ENCODE results near the gene EML5. TPM values are rescaled to one million over a fixed set of nuclear protein-coding genes. Genes with fewer than 3 reads are reported as not detected.
A peak's percentile ranks its signal among the peaks of the same experiment; 100 is the strongest.

The EML5 gene
- total RNA-seq, 2 donors from 2014 or later = 4.9 to 15.3 TPM

GRCh38 chr14:88618476-88618875 lies 174.3 kb downstream of the EML5 start:
- H3K27me3 Mint-ChIP-seq (ENCODE audit: low read depth) = no peaks in the 10 kb centered on the region
- H3K27ac Mint-ChIP-seq = no peak overlapping the region
- peaks cover 0 to 12% of the 10 kb centered on the region in 2 donors for H3K36me3 Mint-ChIP-seq (ENCODE audit: insufficient read depth in 2 of 2)
- no peak overlapping the region for H3K4me3 Mint-ChIP-seq
- H3K9me3 Mint-ChIP-seq = no peaks in the 10 kb centered on the region
- DNase-seq (no peak), ATAC-seq (replicated peaks in 1 of 2) (no peak)
- peaks cover 2% of the 10 kb centered on the region for H3K4me1 Mint-ChIP-seq (ENCODE audit: low read depth)

GRCh38 chr14:88617479-88617878 lies 175.3 kb downstream of the EML5 start:
- Mint-ChIP-seq H3K36me3 (ENCODE audit: insufficient read depth in 2 of 2) (peaks cover 1 to 14% of the 10 kb centered on the region in 2 donors), H3K4me1 (ENCODE audit: low read depth) (peaks cover 4% of the 10 kb centered on the region), H3K9me3 (no peaks in the 10 kb centered on the region), H3K27ac (no peak overlapping the region), H3K27me3 (ENCODE audit: low read depth) (no peaks in the 10 kb centered on the region), H3K4me3 (no peak overlapping the region)
- ATAC-seq (replicated peaks in 1 of 2) (no peak), DNase-seq (no peak)

- H3K36me3 Mint-ChIP-seq (ENCODE audit: insufficient read depth in 2 of 2) = peaks cover 1 to 17% of the 10 kb centered on the region in 2 donors
- H3K27ac Mint-ChIP-seq = no peak overlapping the region
- H3K27me3 Mint-ChIP-seq (ENCODE audit: low read depth) = no peaks in the 10 kb centered on the region
- H3K4me1 Mint-ChIP-seq (ENCODE audit: low read depth) = peaks cover 7% of the 10 kb centered on the region
- no peaks in the 10 kb centered on the region for H3K9me3 Mint-ChIP-seq
- no peak overlapping the region for H3K4me3 Mint-ChIP-seq
- DNase-seq (no peak), ATAC-seq (replicated peaks in 1 of 2) (no peak)
Measured at GRCh38 chr14:88616697-88617096, 176.1 kb downstream of the EML5 start.

GRCh38 chr14:88614218-88614907 lies 178.4 kb downstream of the EML5 start:
- H3K27me3 Mint-ChIP-seq (ENCODE audit: low read depth) = no peaks in the 10 kb centered on the region
- H3K9me3 Mint-ChIP-seq = no peaks in the 10 kb centered on the region
- peaks cover 1 to 25% of the 10 kb centered on the region in 2 donors for H3K36me3 Mint-ChIP-seq (ENCODE audit: insufficient read depth in 2 of 2)
- ATAC-seq (replicated peaks in 1 of 2) = no peak
- H3K27ac Mint-ChIP-seq = no peak overlapping the region
- H3K4me3 Mint-ChIP-seq = no peak overlapping the region
- peaks cover 10% of the 10 kb centered on the region for H3K4me1 Mint-ChIP-seq (ENCODE audit: low read depth)
- DNase-seq = no peak

GRCh38 chr14:88613552-88614010 lies 179.2 kb downstream of the EML5 start:
- ATAC-seq (replicated peaks in 1 of 2) = peak; percentile 20 to 54
- peaks cover 10% of the 10 kb centered on the region for H3K4me1 Mint-ChIP-seq (ENCODE audit: low read depth)
- no peak for DNase-seq
- no peak overlapping the region for H3K4me3 Mint-ChIP-seq
- no peak overlapping the region for H3K27ac Mint-ChIP-seq
- H3K9me3 Mint-ChIP-seq = no peaks in the 10 kb centered on the region
- H3K27me3 Mint-ChIP-seq (ENCODE audit: low read depth) = no peaks in the 10 kb centered on the region
- H3K36me3 Mint-ChIP-seq (ENCODE audit: insufficient read depth in 2 of 2) = peaks cover 1 to 31% of the 10 kb centered on the region in 2 donors

- DNase-seq (no peak), ATAC-seq (replicated peaks in 1 of 2) (no peak)
- Mint-ChIP-seq H3K27me3 (ENCODE audit: low read depth) (no peaks in the 10 kb centered on the region), H3K9me3 (no peaks in the 10 kb centered on the region), H3K4me3 (no peak overlapping the region), H3K36me3 (ENCODE audit: insufficient read depth in 2 of 2) (peaks cover 4 to 33% of the 10 kb centered on the region in 2 donors), H3K27ac (no peak overlapping the region), H3K4me1 (ENCODE audit: low read depth) (peaks cover 10% of the 10 kb centered on the region)
Measured at GRCh38 chr14:88612981-88613380, 179.8 kb downstream of the EML5 start.

GRCh38 chr14:88611878-88612277 lies 180.9 kb downstream of the EML5 start:
- Mint-ChIP-seq H3K27me3 (ENCODE audit: low read depth) (no peaks in the 10 kb centered on the region), H3K4me1 (ENCODE audit: low read depth) (peaks cover 10% of the 10 kb centered on the region), H3K36me3 (ENCODE audit: insufficient read depth in 2 of 2) (peaks cover 10 to 38% of the 10 kb centered on the region in 2 donors), H3K9me3 (no peaks in the 10 kb centered on the region), H3K27ac (no peak overlapping the region), H3K4me3 (no peak overlapping the region)
- DNase-seq (no peak), ATAC-seq (replicated peaks in 1 of 2) (no peak)

- Mint-ChIP-seq H3K4me3 (no peak overlapping the region), H3K27me3 (ENCODE audit: low read depth) (no peaks in the 10 kb centered on the region)
Measured at GRCh38 chr14:88607829-88608228, 184.9 kb downstream of the EML5 start.

GRCh38 chr14:88605594-88605993 lies 187.2 kb downstream of the EML5 start:
- Mint-ChIP-seq H3K4me1 (ENCODE audit: low read depth) (peaks cover 17% of the 10 kb centered on the region), H3K27me3 (ENCODE audit: low read depth) (no peaks in the 10 kb centered on the region), H3K4me3 (no peak overlapping the region), H3K9me3 (no peaks in the 10 kb centered on the region), H3K27ac (no peak overlapping the region), H3K36me3 (ENCODE audit: insufficient read depth in 2 of 2) (peaks cover 13 to 45% of the 10 kb centered on the region in 2 donors)
- DNase-seq = no peak
- ATAC-seq (replicated peaks in 1 of 2) = peak in 1 of 2 donors; percentile 66

More at GRCh38 chr14:88607829-88608228, 184.9 kb downstream of the EML5 start:
- Mint-ChIP-seq H3K9me3 (no peaks in the 10 kb centered on the region), H3K27ac (no peak overlapping the region), H3K4me1 (ENCODE audit: low read depth) (peaks cover 17% of the 10 kb centered on the region), H3K36me3 (ENCODE audit: insufficient read depth in 2 of 2) (peaks cover 10 to 45% of the 10 kb centered on the region in 2 donors)
- ATAC-seq (replicated peaks in 1 of 2) (no peak), DNase-seq (no peak)

- Mint-ChIP-seq H3K36me3 (ENCODE audit: insufficient read depth in 2 of 2) (peaks cover 16 to 43% of the 10 kb centered on the region in 2 donors), H3K27ac (no peak overlapping the region), H3K27me3 (ENCODE audit: low read depth) (no peaks in the 10 kb centered on the region), H3K4me1 (ENCODE audit: low read depth) (peaks cover 30% of the 10 kb centered on the region), H3K9me3 (no peaks in the 10 kb centered on the region), H3K4me3 (no peak overlapping the region)
- no peak for ATAC-seq (replicated peaks in 1 of 2)
- no peak for DNase-seq
Measured at GRCh38 chr14:88604212-88604611, 188.5 kb downstream of the EML5 start.

- peak; percentile 58 to 63 for DNase-seq
- H3K27me3 Mint-ChIP-seq (ENCODE audit: low read depth) = no peaks in the 10 kb centered on the region
- ATAC-seq (replicated peaks in 1 of 2) = peak; percentile 92 to 93
- peaks cover 52% of the 10 kb centered on the region for H3K4me1 Mint-ChIP-seq (ENCODE audit: low read depth)
- H3K4me3 Mint-ChIP-seq = peak overlapping the region; percentile 67 to 76
- peaks cover 8 to 29% of the 10 kb centered on the region in 2 donors for H3K36me3 Mint-ChIP-seq (ENCODE audit: insufficient read depth in 2 of 2)
- H3K27ac Mint-ChIP-seq = peak overlapping the region; percentile 38
- H3K9me3 Mint-ChIP-seq = no peaks in the 10 kb centered on the region
Measured at GRCh38 chr14:88599761-88600439, 192.9 kb downstream of the EML5 start.

- Mint-ChIP-seq H3K27me3 (ENCODE audit: low read depth) (no peaks in the 10 kb centered on the region), H3K4me1 (ENCODE audit: low read depth) (peaks cover 50% of the 10 kb centered on the region), H3K36me3 (ENCODE audit: insufficient read depth in 2 of 2) (peaks cover 8 to 29% of the 10 kb centered on the region in 2 donors), H3K27ac (peak overlapping the region; percentile 38), H3K4me3 (peak overlapping the region; percentile 67 to 76), H3K9me3 (no peaks in the 10 kb centered on the region)
- DNase-seq = no peak
- ATAC-seq (replicated peaks in 1 of 2) = no peak
Measured at GRCh38 chr14:88599326-88599725, 193.4 kb downstream of the EML5 start.

GRCh38 chr14:88598097-88598675 lies 194.6 kb downstream of the EML5 start:
- Mint-ChIP-seq H3K27ac (no peak overlapping the region), H3K27me3 (ENCODE audit: low read depth) (no peaks in the 10 kb centered on the region), H3K4me1 (ENCODE audit: low read depth) (peaks cover 50% of the 10 kb centered on the region), H3K4me3 (no peak overlapping the region), H3K36me3 (ENCODE audit: insufficient read depth in 2 of 2) (peaks cover 8 to 30% of the 10 kb centered on the region in 2 donors), H3K9me3 (no peaks in the 10 kb centered on the region)
- ATAC-seq (replicated peaks in 1 of 2) = peak in 1 of 2 donors; percentile 41
- peak; percentile 8 to 31 for DNase-seq

Data from activated T-cell treated with anti-CD3 and anti-CD28 coated beads, Interleukin-2, amount 50 U/mL, for 72 hours (primary cell).